K562 (cell line): ENCODE results near the gene FBXO46. TPM values are rescaled to one million over a fixed set of nuclear protein-coding genes. Genes with fewer than 3 reads are reported as not detected.

Experiments used
- BDP1 ChIP-seq: IDR thresholded peaks from 3 replicates; pipeline ENCODE4 v1.6.1; 2011; ENCODE audit not compliant: insufficient read length, insufficient read depth
- ETS2 ChIP-seq: IDR thresholded peaks from 2 replicates; pipeline ENCODE4 v1.6.1; 2016; ENCODE audit warnings: borderline replicate concordance, missing genetic modification characterization, mild to moderate bottlenecking, moderate library complexity, missing compliant biosample characterization; ENCODE audit not compliant: poor library complexity, severe bottlenecking
- ETV6 ChIP-seq, 3 experiments: fragments of 150-350 bp in 1 of 3; sonication (generic) in 1 of 3; formaldehyde crosslinking in 1 of 3; IDR thresholded peaks; 2 replicates each; pipeline versions ENCODE4 v1.6.1 to v1.8.0; 2014 to 2022; ENCODE audit warnings: borderline replicate concordance in 2 of 3, low read depth in 2 of 3, antibody characterized with exemption in 1 of 3, low read length in 1 of 3, mild to moderate bottlenecking in 1 of 3, missing genetic modification reagents in 1 of 3
- MYC ChIP-seq, 2 experiments: fragments of 250-450 bp in 1 of 2; sonication (Bioruptor Pico) in 1 of 2; IDR thresholded peaks; 2 replicates each; pipeline versions ENCODE4 v1.5.1 to v1.6.1; 2012 to 2021; ENCODE audit warnings: low read depth in 2 of 2, borderline replicate concordance in 1 of 2, improper control_type of control experiment in 1 of 2, low read length in 1 of 2, mild to moderate bottlenecking in 1 of 2, moderate library complexity in 1 of 2
- NFRKB ChIP-seq: fragments of 450-650 bp; IDR thresholded peaks from 2 replicates; pipeline ENCODE4 v1.6.1; 2016; ENCODE audit warnings: low read depth
- PRMT5 ChIP-seq: sonication (generic); formaldehyde crosslinking; IDR thresholded peaks from 2 replicates; pipeline ENCODE4 v1.5.0; 2020; ENCODE audit warnings: missing genetic modification reagents
- RBBP5 ChIP-seq: fragments of 200-600 bp; sonication (generic); IDR thresholded peaks from 2 replicates; pipeline ENCODE4 v1.6.1; 2012; ENCODE audit warnings: borderline replicate concordance, mild to moderate bottlenecking, low read length, control low read depth, inconsistent platforms; ENCODE audit not compliant: insufficient read depth, poor library complexity, severe bottlenecking
- ZBTB8A ChIP-seq: fragments of 450-650 bp; IDR thresholded peaks from 2 replicates; pipeline ENCODE4 v1.6.1; 2018; ENCODE audit warnings: mild to moderate bottlenecking, moderate library complexity; ENCODE audit not compliant: partially characterized antibody
- ZNF316 ChIP-seq: fragments of 450-650 bp; IDR thresholded peaks from 2 replicates; pipeline ENCODE4 v1.6.1; 2016
- polyA plus RNA-seq, 8 experiments: library from polyadenylated mRNA; depleted of rRNA in 4 of 8; stranded (reverse) in 5 of 8; unstranded in 3 of 8; fragments of >200 nt; fragmentation: Nextera tagmentation in 2 of 8; fragmentation: Illumina TruSeq in 1 of 8; extraction: Ambion mirVana in 2 of 8; extraction: Trizol in 1 of 8; gene quantifications; 2 replicates each; pipeline versions ENCODE4 v1.2.1 to v1.2.3, GENCODE V29; 2011 to 2014; ENCODE audit warnings: inconsistent platforms in 1 of 8, missing spikeins in 1 of 8
- total RNA-seq, 7 experiments: library from RNA; depleted of rRNA in 6 of 7; stranded (reverse); fragments of >200 nt in 6 of 7; fragmentation: Illumina TruSeq in 2 of 7; extraction: Trizol in 2 of 7; gene quantifications; 2 replicates each; pipeline versions ENCODE4 v1.2.1 to v1.2.3, GENCODE V29; 2011 to 2021; ENCODE audit warnings: low replicate concordance in 1 of 7
- TF ChIP-seq, protein P1 (sequence below): fragments of 450-650 bp; IDR thresholded peaks from 2 replicates; pipeline ENCODE4 v1.6.1; 2016; ENCODE audit warnings: antibody characterized with exemption
- TF ChIP-seq, protein P2 (sequence below), 2 experiments: fragments of 450-650 bp in 1 of 2; sonication (generic) in 1 of 2; formaldehyde crosslinking in 1 of 2; IDR thresholded peaks; 2 replicates each; pipeline versions ENCODE4 v1.7.1 to v1.9.0; 2016 to 2022; ENCODE audit warnings: inconsistent platforms in 1 of 2, mild to moderate bottlenecking in 1 of 2, missing genetic modification reagents in 1 of 2
- TF ChIP-seq, protein P3 (sequence below): fragments of 200-800 bp; sonication (Bioruptor generic); IDR thresholded peaks from 2 replicates; pipeline ENCODE4 v1.6.1; 2017; ENCODE audit warnings: missing genetic modification characterization, missing compliant biosample characterization

Gene FBXO46
- total and polyA plus RNA-seq, 9 of the 15 experiments (the other 6 are each of a cell fraction or from before 2014, with no cell fraction given), result 1.5 to 36.1 (median 7.3) TPM

DNA sequence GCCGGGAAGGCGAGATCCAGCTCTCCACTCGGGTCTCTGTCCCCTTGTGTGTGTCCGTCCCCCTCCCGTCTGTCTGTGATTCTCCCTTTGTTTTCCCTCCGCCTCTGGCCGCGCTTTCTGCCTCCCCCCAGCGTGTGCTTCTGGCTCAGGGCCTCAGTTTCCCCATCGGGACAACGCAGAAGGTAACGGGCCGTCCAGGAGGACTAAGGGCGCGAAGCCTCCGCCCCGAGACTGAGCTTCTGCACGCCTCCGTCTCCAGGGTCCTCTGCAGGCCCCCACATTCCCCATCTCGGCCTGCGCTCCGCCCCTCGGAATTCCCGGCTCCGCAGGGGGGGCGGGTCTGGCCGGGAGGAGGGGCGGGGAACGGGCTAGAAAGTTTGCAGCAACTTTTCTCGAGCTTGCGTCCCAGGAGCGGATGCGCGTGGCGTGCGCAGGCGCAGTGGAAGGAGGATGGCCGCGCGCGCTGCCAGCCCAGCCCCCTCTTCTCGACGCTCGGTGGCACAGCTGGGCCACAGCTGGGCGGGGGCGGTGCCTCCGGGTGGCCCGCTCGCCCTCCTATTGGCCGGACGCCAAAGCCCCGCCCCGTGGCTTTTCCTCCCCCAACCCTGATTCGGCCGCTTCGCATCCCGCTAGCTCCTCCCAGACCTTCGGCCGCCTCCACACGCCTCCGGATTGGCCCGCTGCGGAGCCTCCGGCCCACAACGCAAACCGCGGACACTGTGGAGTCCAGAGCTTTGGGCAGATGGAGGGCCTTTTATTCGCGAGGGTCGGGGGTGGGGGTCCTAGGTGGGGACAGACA lies 38.5 kb upstream of the FBXO46 start, which contains the start of gene SIX5 (continued):
- TF ChIP-seq ETV6 (IDR thresholded peaks at IDR 0.05; ENCODE audit: borderline replicate concordance in 1 of 2, low read depth in 2 of 2, low read length in 1 of 2), result no peak
- TF ChIP-seq ETV6 (CRISPR knock-in tag; IDR thresholded peaks at IDR 0.05; ENCODE audit: borderline replicate concordance), result no peak
- no peak for TF ChIP-seq RBBP5
- TF ChIP-seq, protein P1, sequence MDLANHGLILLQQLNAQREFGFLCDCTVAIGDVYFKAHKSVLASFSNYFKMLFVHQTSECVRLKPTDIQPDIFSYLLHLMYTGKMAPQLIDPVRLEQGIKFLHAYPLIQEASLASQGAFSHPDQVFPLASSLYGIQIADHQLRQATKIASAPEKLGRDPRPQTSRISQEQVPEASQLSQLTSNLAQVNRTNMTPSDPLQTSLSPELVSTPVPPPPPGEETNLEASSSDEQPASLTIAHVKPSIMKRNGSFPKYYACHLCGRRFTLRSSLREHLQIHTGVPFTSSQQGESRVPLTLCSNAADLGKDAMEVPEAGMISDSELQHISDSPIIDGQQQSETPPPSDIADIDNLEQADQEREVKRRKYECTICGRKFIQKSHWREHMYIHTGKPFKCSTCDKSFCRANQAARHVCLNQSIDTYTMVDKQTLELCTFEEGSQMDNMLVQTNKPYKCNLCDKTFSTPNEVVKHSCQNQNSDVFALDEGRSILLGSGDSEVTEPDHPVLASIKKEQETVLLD, result peak; percentile 95
- TF ChIP-seq BDP1, result no peak
- no peak for TF ChIP-seq ZBTB8A
- peak; percentile 88 for TF ChIP-seq NFRKB
- TF ChIP-seq, protein P2, sequence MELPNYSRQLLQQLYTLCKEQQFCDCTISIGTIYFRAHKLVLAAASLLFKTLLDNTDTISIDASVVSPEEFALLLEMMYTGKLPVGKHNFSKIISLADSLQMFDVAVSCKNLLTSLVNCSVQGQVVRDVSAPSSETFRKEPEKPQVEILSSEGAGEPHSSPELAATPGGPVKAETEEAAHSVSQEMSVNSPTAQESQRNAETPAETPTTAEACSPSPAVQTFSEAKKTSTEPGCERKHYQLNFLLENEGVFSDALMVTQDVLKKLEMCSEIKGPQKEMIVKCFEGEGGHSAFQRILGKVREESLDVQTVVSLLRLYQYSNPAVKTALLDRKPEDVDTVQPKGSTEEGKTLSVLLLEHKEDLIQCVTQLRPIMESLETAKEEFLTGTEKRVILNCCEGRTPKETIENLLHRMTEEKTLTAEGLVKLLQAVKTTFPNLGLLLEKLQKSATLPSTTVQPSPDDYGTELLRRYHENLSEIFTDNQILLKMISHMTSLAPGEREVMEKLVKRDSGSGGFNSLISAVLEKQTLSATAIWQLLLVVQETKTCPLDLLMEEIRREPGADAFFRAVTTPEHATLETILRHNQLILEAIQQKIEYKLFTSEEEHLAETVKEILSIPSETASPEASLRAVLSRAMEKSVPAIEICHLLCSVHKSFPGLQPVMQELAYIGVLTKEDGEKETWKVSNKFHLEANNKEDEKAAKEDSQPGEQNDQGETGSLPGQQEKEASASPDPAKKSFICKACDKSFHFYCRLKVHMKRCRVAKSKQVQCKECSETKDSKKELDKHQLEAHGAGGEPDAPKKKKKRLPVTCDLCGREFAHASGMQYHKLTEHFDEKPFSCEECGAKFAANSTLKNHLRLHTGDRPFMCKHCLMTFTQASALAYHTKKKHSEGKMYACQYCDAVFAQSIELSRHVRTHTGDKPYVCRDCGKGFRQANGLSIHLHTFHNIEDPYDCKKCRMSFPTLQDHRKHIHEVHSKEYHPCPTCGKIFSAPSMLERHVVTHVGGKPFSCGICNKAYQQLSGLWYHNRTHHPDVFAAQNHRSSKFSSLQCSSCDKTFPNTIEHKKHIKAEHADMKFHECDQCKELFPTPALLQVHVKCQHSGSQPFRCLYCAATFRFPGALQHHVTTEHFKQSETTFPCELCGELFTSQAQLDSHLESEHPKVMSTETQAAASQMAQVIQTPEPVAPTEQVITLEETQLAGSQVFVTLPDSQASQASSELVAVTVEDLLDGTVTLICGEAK (IDR thresholded peaks at IDR 0.05), result 0 out of 2 replicates have a peak, but pooled peaks have one; percentile 10
- TF ChIP-seq, protein P2 (CRISPR knock-in tag; IDR thresholded peaks at IDR 0.05), result no peak
- TF ChIP-seq, protein P3, sequence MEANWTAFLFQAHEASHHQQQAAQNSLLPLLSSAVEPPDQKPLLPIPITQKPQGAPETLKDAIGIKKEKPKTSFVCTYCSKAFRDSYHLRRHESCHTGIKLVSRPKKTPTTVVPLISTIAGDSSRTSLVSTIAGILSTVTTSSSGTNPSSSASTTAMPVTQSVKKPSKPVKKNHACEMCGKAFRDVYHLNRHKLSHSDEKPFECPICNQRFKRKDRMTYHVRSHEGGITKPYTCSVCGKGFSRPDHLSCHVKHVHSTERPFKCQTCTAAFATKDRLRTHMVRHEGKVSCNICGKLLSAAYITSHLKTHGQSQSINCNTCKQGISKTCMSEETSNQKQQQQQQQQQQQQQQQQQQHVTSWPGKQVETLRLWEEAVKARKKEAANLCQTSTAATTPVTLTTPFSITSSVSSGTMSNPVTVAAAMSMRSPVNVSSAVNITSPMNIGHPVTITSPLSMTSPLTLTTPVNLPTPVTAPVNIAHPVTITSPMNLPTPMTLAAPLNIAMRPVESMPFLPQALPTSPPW (CRISPR knock-in tag), result peak; percentile 92
- TF ChIP-seq ETS2 (tag), result no peak
- 0 out of 2 replicates have a peak, but pooled peaks have one; percentile 51 for TF ChIP-seq PRMT5 (CRISPR knock-in tag)
- TF ChIP-seq MYC (IDR thresholded peaks at IDR 0.05; ENCODE audit: low read depth, low read length), result peak; percentile 71
- TF ChIP-seq MYC (CRISPR knock-in tag; IDR thresholded peaks at IDR 0.05; ENCODE audit: borderline replicate concordance, low read depth), result no peak
- no peak for TF ChIP-seq ZNF316
